NCI-H446 treated with DMSO at 0.1 percent for 48 hours (cell line): ENCODE results near the gene MPO.

Source experiments
- DNase-seq: peaks from one replicate; lab custom pipeline; 2025; lab: John Stamatoyannopoulos, UW

MPO gene

DNA sequence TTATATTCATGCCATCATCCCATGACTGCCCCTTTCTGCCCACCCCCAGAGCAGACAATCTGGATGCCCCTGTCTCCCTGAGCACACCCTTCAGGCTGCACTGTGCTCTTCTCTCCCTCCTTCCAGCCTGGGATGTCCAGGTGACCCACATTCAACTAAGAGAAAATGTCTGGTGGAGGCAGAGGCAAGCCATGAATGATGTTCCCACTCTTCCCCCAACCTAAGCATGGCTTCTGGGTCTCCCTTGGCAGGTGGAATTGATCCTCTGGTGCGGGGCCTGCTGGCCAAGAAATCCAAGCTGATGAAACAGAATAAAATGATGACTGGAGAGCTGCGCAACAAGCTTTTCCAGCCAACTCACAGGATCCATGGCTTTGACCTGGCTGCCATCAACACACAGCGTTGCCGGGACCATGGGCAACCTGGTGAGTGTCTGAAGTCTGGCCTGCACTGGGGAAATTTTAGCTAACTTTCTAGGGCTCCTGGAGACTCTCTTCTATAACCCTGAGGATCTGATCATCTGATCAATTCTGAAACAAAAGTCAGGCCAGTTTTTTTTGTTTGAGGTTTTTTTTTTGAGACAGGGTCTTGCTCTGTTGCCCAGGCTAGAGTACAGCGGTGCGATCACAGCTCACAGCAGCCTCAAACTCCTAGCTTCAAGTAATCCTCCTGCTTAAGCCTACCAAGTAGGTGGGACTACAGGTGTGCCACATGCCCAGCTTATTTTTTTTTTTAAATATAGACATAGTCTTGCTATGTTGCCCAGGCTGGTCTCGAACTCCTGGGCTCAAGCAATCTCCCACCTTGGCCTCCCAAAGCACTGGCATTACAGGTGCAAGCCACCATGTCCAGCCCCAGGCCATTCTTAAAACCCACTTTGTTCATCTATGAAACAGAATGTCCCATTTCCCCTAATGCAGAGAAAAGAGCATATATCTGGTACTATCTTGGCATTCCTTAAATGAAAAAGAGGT is 14.5 kb downstream of the MPO start:
- no peak for DNase-seq

DNA sequence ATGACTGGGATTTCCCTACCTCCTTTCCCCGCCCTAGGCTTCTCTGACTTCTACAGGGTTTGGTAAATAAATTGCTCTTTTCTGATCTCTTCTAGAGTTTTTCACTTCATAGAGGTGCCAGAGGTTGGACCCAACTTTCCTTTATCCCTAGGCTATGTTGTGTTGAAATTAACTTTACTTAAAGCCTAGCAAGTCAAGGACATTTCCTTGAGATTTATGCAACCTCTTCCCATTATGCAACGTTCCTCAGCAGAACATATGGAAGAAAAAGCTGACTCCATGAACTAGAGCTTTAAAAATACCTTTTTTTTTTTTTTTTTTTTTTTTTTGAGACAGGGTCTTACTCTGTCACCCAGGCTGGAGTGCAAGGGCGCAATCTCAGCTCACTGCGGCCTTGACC is 15.5 kb downstream of the MPO start:
- DNase-seq, result no peak

DNA sequence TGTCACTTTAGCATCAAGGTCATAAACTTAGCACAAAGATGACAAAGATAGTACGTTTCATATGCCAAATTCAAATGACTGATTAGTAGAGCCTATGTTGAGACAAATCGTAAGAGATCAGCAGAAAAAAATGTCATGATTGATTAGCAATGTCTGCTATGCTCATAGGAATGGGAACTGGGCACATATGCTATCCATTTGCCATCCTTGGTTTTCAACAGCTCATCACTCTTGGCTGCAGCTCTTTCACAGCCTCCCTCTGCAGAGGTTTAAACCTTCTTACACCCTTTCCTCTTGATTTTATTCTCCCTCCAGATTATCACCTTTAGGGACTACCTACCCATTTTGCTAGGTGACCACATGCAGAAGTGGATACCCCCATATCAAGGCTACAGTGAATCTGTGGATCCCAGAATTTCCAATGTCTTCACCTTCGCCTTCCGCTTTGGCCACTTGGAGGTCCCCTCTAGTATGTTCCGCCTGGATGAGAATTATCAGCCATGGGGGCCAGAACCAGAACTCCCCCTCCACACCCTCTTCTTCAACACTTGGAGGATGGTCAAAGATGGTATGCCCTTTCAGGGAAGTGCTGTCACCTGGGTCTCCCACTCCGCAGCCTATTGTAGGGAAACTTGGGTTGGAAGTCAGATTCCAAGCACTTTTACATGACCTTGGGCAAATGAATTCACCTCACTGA is 16.2 kb downstream of the MPO start:
- DNase-seq, result no peak

DNA sequence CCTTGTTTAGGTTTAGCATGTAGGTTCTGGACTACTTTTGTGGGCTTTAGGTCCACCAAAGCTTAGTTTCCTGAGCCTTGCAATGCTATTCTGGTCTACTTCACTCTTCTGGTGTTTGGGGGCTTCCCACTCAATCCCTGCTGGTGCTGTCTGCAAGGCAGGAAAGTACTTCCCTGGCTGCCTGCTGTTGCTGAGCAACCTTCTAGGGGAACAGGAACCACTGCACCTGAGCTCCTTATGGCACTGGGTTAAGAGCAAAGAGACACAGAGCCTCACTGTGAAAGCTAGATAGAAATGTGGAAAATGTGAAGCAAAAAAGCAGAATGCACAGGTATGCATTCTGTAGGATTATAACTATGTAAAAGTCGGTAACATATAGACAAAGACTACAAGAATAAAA is 17.0 kb downstream of the MPO start:
- DNase-seq, result no peak

DNA sequence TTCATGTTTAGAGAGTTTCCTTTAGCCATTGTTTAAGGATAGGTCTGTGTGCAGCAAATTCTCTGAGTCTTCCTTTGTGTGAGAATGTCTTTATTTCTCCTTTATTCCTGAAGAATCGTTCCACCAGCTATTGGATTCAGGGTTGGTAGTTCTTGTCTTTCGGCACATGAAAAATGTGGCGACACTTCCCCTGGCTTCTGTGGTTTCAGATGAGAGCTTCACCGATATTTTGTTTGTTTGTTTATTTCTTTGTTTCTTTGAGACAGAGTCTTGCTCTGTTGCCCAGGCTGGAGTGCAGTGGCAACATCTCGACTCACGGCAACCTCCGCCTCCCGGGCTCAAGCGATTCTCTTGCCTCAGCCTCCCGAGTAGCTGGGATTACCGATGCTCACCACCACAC is 18.6 kb downstream of the MPO start:
- no peak for DNase-seq

DNA sequence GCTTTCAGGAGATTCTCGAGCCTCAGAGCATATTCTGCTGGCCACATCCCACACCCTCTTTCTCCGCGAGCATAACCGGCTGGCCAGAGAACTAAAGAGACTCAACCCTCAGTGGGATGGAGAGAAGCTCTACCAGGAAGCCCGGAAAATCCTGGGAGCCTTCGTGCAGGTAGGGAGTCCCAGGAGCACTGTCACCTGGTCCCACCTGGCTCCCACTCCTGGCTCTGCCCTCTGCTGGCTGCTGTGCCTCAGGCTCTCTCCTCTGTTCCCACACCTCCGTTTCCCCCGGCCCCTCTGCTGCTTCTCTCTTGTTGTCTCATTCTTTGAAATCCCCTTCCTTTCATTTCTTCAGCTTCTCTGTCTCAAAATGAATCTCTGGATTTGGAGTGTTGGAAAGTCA is 25.9 kb downstream of the MPO start:
- DNase-seq, result no peak

DNA sequence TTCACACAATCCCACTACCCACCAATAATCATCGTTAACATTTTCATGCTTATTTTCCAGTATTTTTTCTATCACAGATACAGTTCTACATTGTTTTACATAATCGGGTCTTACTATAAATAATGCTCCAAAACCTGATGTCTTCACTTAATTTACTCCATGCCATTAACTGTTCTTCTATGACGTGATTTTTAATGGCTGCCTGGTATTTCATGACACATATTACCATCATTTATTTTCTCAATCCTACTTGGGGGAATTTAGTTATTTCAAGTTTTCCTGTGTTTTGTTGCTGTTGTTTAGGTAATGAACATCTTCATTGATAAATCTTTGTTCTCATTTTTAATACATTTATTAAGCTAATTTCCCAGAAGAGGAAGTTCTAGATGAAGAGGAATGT is 27.7 kb downstream of the MPO start:
- no peak for DNase-seq

DNA sequence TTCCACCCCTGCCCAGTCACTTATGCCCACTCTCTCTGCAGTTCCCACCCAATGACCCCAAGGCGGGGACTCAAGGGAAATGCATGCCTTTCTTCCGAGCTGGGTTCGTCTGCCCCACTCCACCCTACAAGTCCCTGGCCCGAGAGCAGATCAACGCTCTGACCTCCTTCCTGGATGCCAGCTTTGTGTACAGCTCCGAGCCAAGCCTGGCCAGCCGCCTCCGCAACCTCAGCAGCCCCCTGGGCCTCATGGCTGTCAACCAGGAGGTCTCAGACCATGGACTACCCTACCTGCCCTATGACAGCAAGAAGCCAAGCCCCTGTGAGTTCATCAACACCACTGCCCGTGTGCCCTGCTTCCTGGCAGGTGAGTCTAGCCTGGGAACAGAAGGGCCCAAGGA is 28.6 kb downstream of the MPO start:
- no peak for DNase-seq

DNA sequence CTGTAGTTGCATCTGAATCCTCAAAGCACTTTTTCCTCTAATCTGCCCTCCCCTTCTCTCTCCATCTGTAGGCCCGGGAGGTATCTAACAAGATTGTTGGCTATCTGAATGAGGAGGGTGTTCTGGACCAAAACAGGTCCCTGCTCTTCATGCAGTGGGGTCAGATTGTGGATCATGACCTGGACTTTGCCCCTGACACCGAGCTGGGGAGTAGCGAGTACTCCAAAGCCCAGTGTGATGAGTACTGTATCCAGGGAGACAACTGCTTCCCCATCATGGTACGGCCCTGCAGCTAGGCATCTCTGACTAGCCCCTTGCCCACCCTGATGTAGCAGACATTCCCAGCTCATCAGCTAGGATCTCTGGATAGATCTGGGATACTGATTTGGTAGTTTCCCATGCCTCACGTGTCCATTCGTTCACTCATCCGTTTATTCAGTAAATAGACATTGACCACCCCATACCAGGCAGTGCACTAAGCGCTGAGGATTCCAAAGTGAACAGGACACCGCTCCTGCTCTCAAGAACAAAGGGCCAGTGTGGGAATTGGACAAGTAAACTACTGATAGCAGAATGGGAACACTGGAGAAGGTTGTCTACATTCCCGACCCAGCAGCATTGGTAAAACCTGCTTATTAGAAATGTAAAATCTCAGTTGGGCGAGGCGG is 30.3 kb downstream of the MPO start:
- no peak for DNase-seq

DNA sequence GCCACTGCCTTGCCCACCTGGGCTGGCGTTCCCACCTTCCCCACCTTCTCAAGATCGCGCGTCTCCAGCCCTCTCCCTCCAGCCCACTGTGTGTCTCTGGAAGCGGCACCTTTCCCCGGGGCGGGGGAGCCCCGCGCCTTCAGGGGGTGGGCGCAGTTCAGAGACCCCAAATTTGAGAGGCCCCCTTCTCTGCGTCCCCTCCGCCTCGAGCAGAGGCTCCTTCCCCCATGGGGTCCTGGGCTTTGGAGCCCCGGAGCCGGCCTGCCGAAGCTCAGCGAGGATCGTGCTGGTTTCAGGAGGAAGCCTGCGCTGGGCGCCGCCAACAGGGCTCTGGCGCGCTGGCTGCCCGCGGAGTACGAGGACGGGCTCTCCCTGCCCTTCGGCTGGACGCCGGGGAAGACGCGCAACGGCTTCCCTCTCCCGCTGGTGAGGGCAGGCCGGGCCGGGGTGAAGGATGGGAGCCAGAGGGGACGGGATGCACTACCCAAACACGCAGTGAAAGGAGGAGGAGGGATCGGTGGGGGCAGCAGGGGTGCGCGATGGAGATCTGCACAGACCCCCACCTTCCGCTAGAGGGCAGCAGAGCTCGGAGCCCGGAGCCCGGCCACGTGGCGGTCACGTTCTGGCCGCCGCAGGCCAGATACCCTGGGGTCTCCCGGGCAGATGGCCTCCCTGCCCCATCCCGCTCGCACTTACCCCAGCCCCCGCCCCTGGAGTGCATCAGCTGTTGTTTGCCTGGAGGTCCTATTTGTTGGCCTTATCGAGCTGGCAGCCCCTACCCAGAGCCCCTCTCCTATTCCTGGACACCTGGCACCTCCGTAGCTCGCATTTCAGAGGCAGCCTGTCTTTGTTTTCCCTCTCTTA is 31.2 kb downstream of the MPO start:
- DNase-seq, result peak; percentile 0

DNA sequence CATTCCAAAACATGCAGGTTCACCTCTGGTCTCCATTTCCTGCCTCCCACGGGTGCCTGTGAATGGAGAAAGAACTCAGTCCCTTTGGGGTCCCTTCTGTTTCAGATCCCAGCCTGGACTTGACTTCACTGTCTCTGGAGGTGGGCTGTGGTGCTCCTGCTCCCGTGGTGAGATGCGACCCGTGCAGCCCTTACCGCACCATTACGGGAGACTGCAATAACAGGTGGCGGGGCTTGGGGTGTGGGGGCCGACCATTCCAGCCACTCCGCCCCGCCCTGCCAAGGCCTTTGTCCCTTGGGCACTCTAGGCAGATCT is 31.8 kb downstream of the MPO start:
- DNase-seq, result no peak

DNA sequence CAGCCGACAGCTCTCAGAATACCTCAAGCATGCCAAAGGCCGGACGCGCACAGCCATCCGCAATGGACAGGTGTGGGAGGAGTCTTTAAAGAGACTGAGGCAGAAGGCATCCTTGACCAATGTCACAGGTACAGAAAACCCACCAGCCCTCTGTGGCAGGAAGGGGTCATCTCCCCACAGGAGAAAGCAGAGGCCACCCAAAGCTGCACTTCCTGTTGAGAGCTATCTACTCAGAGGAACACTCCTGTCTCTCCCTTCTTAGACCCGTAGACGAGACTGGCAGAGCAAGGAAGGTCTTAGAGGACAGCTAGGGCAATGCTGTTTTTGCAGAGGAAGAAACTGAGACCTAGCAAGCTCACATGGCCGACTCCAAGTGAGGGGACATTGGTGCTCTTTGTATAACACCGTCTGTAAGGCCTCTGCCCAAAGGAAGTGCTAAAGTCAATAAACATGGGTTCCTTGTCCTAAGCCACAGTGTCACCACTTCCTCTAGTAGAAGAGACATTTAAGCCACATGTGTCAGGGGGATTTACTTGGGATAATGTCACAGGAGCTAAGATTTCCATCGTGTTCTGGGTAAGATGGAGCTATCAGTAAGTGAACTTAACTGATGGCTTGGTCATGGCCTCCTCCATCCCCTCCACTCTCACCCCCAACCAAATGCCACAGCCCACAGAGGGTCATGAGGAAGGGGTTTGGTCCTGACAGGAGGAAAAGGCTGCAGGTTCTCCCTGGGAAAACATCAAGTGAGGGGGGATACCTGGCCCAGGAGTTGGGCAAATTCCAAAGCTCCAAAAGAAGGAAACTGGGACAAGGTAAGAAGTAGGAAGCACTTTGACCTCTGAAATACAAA is 33.0 kb downstream of the MPO start:
- DNase-seq, result no peak

DNA sequence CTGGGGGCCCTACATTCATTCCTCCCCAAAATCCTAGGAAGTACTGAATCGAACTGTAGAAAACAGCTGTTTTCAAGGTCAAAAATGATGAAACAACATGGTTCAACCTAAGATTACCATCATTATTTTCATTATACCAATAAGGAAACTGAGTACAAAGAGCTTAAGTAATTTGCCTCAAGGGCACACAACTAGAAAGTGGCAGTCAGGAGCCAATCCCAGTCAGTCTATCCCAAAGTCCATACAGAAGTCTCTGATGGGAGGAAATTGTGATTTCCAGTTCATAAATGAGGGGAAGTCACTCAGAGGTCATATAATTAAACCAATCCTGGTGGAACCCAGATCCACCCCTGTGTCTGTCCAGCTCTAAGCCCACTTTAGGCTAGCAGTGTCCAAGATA is 34.0 kb downstream of the MPO start:
- no peak for DNase-seq

DNA sequence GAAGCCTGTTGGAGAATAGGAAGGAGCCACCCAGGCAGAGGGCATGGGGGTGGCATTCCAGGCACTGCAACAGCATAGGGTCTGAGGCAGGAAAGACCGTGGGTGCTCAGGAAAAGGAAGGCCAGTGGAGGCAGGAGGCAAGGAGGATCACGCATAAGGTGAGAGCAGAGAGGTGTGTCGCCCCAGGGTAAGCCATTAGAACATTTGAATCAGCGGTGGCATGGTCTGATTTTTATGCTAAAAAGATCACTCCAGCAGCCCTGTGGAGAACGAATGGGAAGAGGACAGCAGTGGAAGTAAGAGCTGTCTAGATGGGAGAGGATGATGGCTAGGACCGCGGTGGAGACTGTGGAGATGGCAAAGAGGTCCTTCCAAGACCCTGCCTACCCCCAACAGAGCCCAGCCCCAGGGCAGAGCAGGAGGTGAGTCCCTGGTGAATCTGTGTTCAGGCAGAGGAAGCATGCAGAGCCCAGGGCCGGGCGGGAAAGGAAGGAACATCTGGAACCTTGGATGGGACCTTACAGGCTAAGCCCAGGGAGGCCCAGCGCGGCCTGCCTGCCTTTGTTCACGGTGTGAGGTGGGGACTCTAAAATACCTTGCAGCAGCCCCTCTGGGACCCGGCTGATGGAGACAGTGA is 34.5 kb downstream of the MPO start:
- DNase-seq, result no peak

DNA sequence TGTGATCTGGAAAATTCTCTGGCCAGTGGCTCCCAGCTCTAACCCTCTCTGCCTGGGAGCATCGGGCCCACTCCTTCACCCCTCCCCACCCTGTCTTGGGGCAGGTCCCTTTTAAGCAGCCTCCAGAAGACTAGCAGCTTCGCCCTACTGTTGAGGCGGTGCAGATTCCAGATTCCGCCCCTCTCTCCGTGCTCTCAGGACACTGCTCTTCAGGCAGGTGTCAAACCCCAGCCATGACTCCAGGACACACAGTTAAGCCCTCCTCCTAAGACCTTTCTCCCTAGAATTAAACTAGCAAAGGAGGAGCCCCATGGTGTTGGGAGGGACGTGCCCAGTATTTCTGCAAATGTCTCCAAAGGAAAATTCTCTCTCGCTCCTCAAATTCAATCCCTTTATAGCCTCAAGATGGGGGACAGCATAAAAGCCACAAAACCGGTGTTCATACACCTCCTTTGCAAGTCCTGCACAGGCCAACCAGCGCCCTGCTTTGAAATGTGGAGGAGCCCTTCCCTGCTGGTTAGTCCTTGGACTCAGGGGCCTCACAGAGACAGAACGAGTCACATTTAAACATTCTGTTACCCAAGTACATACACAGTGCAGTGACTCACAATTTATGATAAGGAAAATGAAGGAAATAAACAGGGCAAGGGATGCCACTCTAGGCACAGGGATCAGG is 35.2 kb downstream of the MPO start:
- no peak for DNase-seq

DNA sequence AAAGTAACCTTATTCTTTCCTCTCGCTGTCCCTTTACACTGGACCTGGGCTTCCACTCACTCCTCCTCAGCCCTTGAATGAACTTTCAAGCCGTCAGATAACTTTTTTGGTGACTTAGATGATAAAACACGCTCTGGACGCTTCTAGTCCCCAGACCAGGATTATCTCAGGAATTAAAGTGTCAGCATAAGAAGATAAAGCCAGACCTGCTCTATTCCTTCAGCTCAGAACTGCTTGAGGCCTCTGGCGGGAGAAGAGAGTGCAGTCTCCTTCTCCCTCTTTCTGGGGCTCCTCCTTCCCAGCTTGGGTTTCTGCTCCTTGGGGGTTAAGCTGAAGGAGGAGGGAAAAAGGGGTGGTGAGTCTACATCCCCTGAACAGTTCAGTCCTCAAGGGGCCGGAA is 35.8 kb downstream of the MPO start:
- DNase-seq, result no peak

DNA sequence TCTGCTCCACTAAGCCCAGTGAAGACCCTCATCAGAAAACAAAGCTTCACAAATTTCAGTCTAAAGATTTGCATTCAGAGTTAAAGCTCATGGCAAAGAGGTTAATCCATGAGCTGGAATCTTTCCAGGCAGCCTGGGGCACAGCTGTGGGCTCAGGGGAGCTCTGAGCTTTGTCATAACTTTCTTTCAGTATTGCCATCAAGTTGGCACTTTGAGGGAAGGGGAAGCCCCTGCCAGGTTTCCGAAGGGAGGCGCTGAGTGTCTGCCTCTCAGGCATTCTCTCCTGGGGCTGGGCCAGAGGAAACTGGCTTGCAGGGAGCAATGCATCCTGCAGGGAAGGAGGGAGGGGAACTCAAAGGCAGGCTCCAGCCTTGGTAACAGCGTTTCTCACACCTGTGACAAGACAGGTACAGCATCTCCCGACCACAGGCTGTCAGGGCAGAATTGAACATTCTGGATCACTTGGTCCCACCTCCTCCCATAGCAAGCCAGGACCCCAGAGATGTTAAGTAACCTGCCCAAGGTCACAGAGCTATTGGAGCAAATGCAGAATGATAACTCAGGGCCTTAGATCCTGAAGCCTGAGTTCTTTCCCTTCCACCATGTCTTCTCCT is 38.5 kb downstream of the MPO start:
- no peak for DNase-seq

DNA sequence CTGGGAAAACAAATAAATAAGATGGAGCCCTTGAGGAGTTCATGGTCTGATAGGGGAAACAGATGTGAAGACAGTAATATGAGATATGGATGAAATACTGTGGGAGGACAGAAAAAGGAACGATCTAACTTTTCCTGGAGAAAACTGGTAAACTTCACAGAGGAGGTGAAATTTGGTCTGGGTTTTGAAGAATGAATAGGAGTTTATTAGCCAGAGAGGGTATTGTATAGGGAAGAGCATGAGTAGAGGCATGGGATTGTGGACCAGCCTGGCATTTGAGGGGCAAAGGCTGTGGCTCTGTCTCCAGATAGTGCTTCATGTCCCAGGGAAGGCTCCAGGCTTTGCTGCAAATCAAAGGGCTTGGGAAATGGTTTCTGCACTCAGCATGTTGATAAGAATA is 40.7 kb downstream of the MPO start:
- DNase-seq, result no peak

DNA sequence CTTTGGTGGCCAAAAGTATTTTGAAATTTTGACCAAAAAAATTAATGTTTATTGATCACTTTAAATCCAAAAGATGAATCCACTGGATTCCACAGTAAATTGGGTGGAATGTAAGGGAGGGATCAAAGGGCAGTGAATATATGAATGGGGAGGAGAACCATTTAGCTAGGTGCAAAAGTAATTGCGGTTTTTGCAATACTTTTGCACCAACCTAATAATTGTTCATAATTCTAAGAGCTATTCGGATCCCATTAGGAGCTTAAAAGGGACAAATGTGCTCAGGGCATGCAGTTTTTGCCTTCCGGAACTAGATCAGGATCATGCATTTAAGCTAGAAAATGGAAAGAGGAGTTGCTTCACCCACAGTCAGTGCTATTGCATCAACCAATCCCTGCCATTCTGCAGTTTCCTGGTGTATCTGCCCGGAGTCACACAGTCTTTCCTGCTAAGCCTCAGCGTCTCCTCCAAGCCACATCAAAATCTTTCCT is 42.5 kb downstream of the MPO start, which contains the start of gene LPO:
Gene LPO (plus strand): TSS at position 438 of the 488 bp plus-strand sequence. CDS start 4,396 bp downstream, outside the sequence.
- DNase-seq, result no peak
